Keratinocyte (primary cell): ENCODE measurements around the gene ANGPTL8. TPM values are rescaled to one million over a fixed set of nuclear protein-coding genes. Genes with fewer than 3 reads are reported as not detected.

ENCODE experiments used
- DNase-seq: peaks from one replicate; pipeline ENCODE4 v3.0.0-alpha.2; 2011; ENCODE audit warnings: low read depth, missing footprints, low spot score
- FAIRE-seq: peaks from 2 replicates; lab custom pipeline; 2011; peaks lifted over from hg19 to GRCh38; lab: Jason Lieb, UNC
- H2AFZ ChIP-seq: 2 replicates; pipeline ENCODE4 v1.6.0; 2012; ENCODE audit warnings: low read length, control low read depth, inconsistent platforms; ENCODE audit not compliant: control insufficient read depth
- H3K27ac ChIP-seq: 2 replicates; pipeline ENCODE4 v1.5.1; 2011; ENCODE audit warnings: low read length; ENCODE audit not compliant: control insufficient read depth, insufficient read depth
- H3K27me3 ChIP-seq: 3 replicates; pipeline ENCODE4 v1.6.0; 2011; ENCODE audit warnings: low read length; ENCODE audit not compliant: control insufficient read depth, insufficient read depth; ENCODE audit errors: extremely low read depth
- H3K36me3 ChIP-seq, 2 experiments: 2 replicates in 1 of 2; 3 replicates in 1 of 2; pipeline ENCODE4 v1.5.1; 2011; ENCODE audit warnings: low read length in 2 of 2, mild to moderate bottlenecking in 1 of 2; ENCODE audit not compliant: control insufficient read depth in 2 of 2, insufficient read depth in 2 of 2; ENCODE audit errors: extremely low read depth in 1 of 2
- H3K4me1 ChIP-seq: 3 replicates; pipeline ENCODE4 v1.5.1; 2011; ENCODE audit warnings: low read length; ENCODE audit not compliant: control insufficient read depth, insufficient read depth; ENCODE audit errors: extremely low read depth
- H3K4me2 ChIP-seq: 3 replicates; pipeline ENCODE4 v1.6.0; 2011; ENCODE audit warnings: low read depth, low read length; ENCODE audit not compliant: control insufficient read depth, insufficient read depth; ENCODE audit errors: extremely low read depth
- H3K4me3 ChIP-seq, 3 experiments: fragments of 200-600 bp in 1 of 3; sonication (generic) in 1 of 3; 2 replicates in 2 of 3; 3 replicates in 1 of 3; pipeline ENCODE4 v1.5.1; 2011 to 2016; ENCODE audit warnings: low read length in 3 of 3, mild to moderate bottlenecking in 3 of 3, control low read depth in 2 of 3, inconsistent platforms in 1 of 3, low read depth in 1 of 3, mixed read lengths in 1 of 3, mixed run types in 1 of 3, moderate library complexity in 1 of 3; ENCODE audit not compliant: control insufficient read depth in 2 of 3, insufficient read depth in 2 of 3; ENCODE audit errors: extremely low read depth in 1 of 3
- H3K79me2 ChIP-seq: 2 replicates; pipeline ENCODE4 v1.6.0; 2012; ENCODE audit warnings: low read length; ENCODE audit not compliant: control insufficient read depth, insufficient read depth
- H3K9ac ChIP-seq: 3 replicates; pipeline ENCODE4 v1.6.0; 2011; ENCODE audit warnings: low read length; ENCODE audit not compliant: control insufficient read depth, insufficient read depth; ENCODE audit errors: extremely low read depth
- H3K9me1 ChIP-seq: 3 replicates; pipeline ENCODE4 v1.6.0; 2011; ENCODE audit warnings: low read length; ENCODE audit not compliant: control insufficient read depth, insufficient read depth; ENCODE audit errors: extremely low read depth
- H3K9me3 ChIP-seq: 2 replicates; pipeline ENCODE4 v1.5.1; 2012; ENCODE audit warnings: low read depth, low read length; ENCODE audit not compliant: control insufficient read depth
- H4K20me1 ChIP-seq: 3 replicates; pipeline ENCODE4 v1.6.0; 2011; ENCODE audit warnings: low read length; ENCODE audit not compliant: control insufficient read depth, insufficient read depth; ENCODE audit errors: extremely low read depth
- CTCF ChIP-seq, 3 experiments: IDR thresholded peaks in 1 of 3; conservative IDR thresholded peaks in 1 of 3; optimal IDR thresholded peaks in 1 of 3; 2 replicates in 2 of 3; 3 replicates in 1 of 3; pipeline versions ENCODE3 to v1.5.1; 2011; ENCODE audit warnings: low read length in 3 of 3, mild to moderate bottlenecking in 3 of 3, moderate library complexity in 2 of 3, control low read depth in 1 of 3, inconsistent platforms in 1 of 3; ENCODE audit not compliant: insufficient read depth in 2 of 3; ENCODE audit errors: extremely low read depth in 1 of 3
- EZH2 ChIP-seq: IDR thresholded peaks from one replicate; pipeline ENCODE4 v1.6.1; 2012; ENCODE audit warnings: inconsistent platforms, mild to moderate bottlenecking, low read length, moderate library complexity
- dilution Hi-C: fragments of 300-500 bp; cut with MboI; formaldehyde crosslinking; loops from one replicate; pipeline ENCODE4 v1.7.0; 2020; ENCODE audit warnings: low sequenced_read_pairs; ENCODE audit not compliant: extremely low pct_ligation_motif_present
- polyA plus RNA-seq, 5 experiments: library from polyadenylated mRNA; depleted of rRNA in 3 of 5; stranded (reverse) in 3 of 5; stranded (forward) in 1 of 5; unstranded in 1 of 5; fragments of >200 nt; gene quantifications; 1 replicate in 1 of 5; 2 replicates in 3 of 5; 3 replicates in 1 of 5; pipeline versions ENCODE4 v1.2.1 to v1.2.3, GENCODE V29; 2011 to 2012; ENCODE audit warnings: missing spikeins in 2 of 5, low read depth in 1 of 5, low replicate concordance in 1 of 5

The ANGPTL8 gene
- polyA plus RNA-seq, 1 donor (not counting 4 experiments of a cell fraction or from before 2014, with no cell fraction given) = 0.18 TPM

GRCh38 chr19:11194656-11195558, 44.5 kb upstream of the ANGPTL8 start:
- dilution Hi-C loops = no loop called here
- TF ChIP-seq CTCF (optimal IDR thresholded peaks at IDR 0.05 in 1 of 3, IDR thresholded peaks at IDR 0.05 in 1 of 3, conservative IDR thresholded peaks at IDR 0.05 in 1 of 3; ENCODE audit: extremely low read depth in 1 of 3, insufficient read depth in 2 of 3, low read length in 3 of 3) = no peak
- no peak for TF ChIP-seq EZH2
- no peak overlapping the region for H3K4me3 ChIP-seq
- no peaks in the 10 kb centered on the region for H4K20me1 ChIP-seq
- H3K9me1 ChIP-seq = no peaks in the 10 kb centered on the region
- FAIRE-seq (no peak), DNase-seq (no peak)
- no peaks in the 10 kb centered on the region for H3K9me3 ChIP-seq
- H3K27me3 ChIP-seq = no peaks in the 10 kb centered on the region
- H3K79me2 ChIP-seq = no peaks in the 10 kb centered on the region
- no peak overlapping the region for H2AFZ ChIP-seq
- no peak overlapping the region for H3K4me2 ChIP-seq
- no peak overlapping the region for H3K27ac ChIP-seq
- H3K4me1 ChIP-seq = peaks cover under 1% of the 10 kb centered on the region
- H3K9ac ChIP-seq = no peak overlapping the region
- H3K36me3 ChIP-seq = peaks cover 0 to 2% of the 10 kb centered on the region in 2 experiments

- dilution Hi-C loops = no loop called here
- H3K9ac ChIP-seq = no peak overlapping the region
- H3K36me3 ChIP-seq = peaks cover 2 to 3% of the 10 kb centered on the region in 2 experiments
- H3K4me1 ChIP-seq = no peaks in the 10 kb centered on the region
- H3K27me3 ChIP-seq = no peaks in the 10 kb centered on the region
- H3K9me1 ChIP-seq = no peaks in the 10 kb centered on the region
- no peaks in the 10 kb centered on the region for H4K20me1 ChIP-seq
- H3K9me3 ChIP-seq = no peaks in the 10 kb centered on the region
- FAIRE-seq (no peak), DNase-seq (no peak)
- H3K79me2 ChIP-seq = no peaks in the 10 kb centered on the region
- H3K27ac ChIP-seq = no peak overlapping the region
- no peak overlapping the region for H3K4me3 ChIP-seq
- TF ChIP-seq CTCF (optimal IDR thresholded peaks at IDR 0.05 in 1 of 3, IDR thresholded peaks at IDR 0.05 in 1 of 3, conservative IDR thresholded peaks at IDR 0.05 in 1 of 3; ENCODE audit: extremely low read depth in 1 of 3, insufficient read depth in 2 of 3, low read length in 3 of 3) (no peak), EZH2 (no peak)
- no peak overlapping the region for H2AFZ ChIP-seq
- no peak overlapping the region for H3K4me2 ChIP-seq
These were observed 43.7 kb upstream of the ANGPTL8 start for GRCh38 chr19:11195681-11196080.
